OCI-LY7 (cell line): Measurements from ENCODE around the gene SLC25A45. TPM values are rescaled to one million over a fixed set of nuclear protein-coding genes. Genes with fewer than 3 reads are reported as not detected.
A peak's percentile ranks its signal among the peaks of the same experiment; 100 is the strongest.

Experiments
- BruUV-seq: library from RNA; stranded (reverse); fragments of 400-500 nt; replicated peaks from 2 replicates; lab custom pipeline; 2021; lab: Mats Ljungman, UMichigan
- CTCF ChIA-PET: fragments of 300-600 bp; sonication (Branson Sonifier 250); formaldehyde crosslinking; loops from one replicate; lab custom pipeline; 2022; ENCODE audit warnings: antibody characterized with exemption; ENCODE audit not compliant: unreplicated experiment; lab: Charles Lee
- POLR2A ChIA-PET: fragments of 300-600 bp; sonication (Branson Sonifier 250); formaldehyde crosslinking; loops from one replicate; lab custom pipeline; 2022; ENCODE audit warnings: antibody characterized with exemption; lab: Charles Lee
- DNase-seq: peaks from one replicate; pipeline ENCODE4 v3.0.0-alpha.2; 2015; ENCODE audit warnings: low spot score
- H2AFZ ChIP-seq: fragments of 200-600 bp; sonication (generic), shearing (Covaris generic); 2 replicates; pipeline ENCODE4 v1.6.1; 2014; ENCODE audit warnings: mild to moderate bottlenecking, antibody characterized with exemption, low read length, moderate library complexity
- H3K27ac ChIP-seq: fragments of 200-600 bp; sonication (generic); 2 replicates; pipeline ENCODE4 v1.5.1; 2014; ENCODE audit warnings: mixed run types, low read depth, mild to moderate bottlenecking, moderate library complexity, low read length, inconsistent platforms; ENCODE audit not compliant: poor library complexity, severe bottlenecking
- H3K36me3 ChIP-seq: fragments of 200-600 bp; sonication (generic); 2 replicates; pipeline ENCODE4 v1.6.1; 2014; ENCODE audit warnings: mild to moderate bottlenecking, antibody characterized with exemption, low read length, moderate library complexity, mixed read lengths; ENCODE audit not compliant: insufficient read depth
- H3K4me1 ChIP-seq: fragments of 200-600 bp; sonication (generic); 2 replicates; pipeline ENCODE4 v1.5.1; 2014; ENCODE audit warnings: mild to moderate bottlenecking, low read length; ENCODE audit not compliant: insufficient read depth, poor library complexity, severe bottlenecking
- H3K4me2 ChIP-seq: fragments of 200-600 bp; sonication (generic); 2 replicates; pipeline ENCODE4 v1.6.1; 2014; ENCODE audit warnings: mild to moderate bottlenecking, low read length
- H3K4me3 ChIP-seq: fragments of 200-600 bp; sonication (generic); 2 replicates; pipeline ENCODE4 v1.5.1; 2014; ENCODE audit warnings: mild to moderate bottlenecking, low read depth, low read length; ENCODE audit not compliant: poor library complexity, severe bottlenecking
- H3K79me2 ChIP-seq: fragments of 200-600 bp; sonication (generic); 2 replicates; pipeline ENCODE4 v1.6.1; 2016; ENCODE audit warnings: low read depth, mild to moderate bottlenecking, low read length, moderate library complexity, mixed read lengths; ENCODE audit not compliant: insufficient read depth
- H3K9me2 ChIP-seq: fragments of 200-600 bp; sonication (generic); 2 replicates; pipeline ENCODE4 v1.6.1; 2016; ENCODE audit warnings: mild to moderate bottlenecking, low read length, mixed read lengths; ENCODE audit not compliant: insufficient read depth
- H3K9me3 ChIP-seq: fragments of 200-600 bp; sonication (generic); 2 replicates; pipeline ENCODE4 v1.6.1; 2014; ENCODE audit warnings: mild to moderate bottlenecking, mixed run types, low read length, mixed read lengths
- H4K20me1 ChIP-seq: fragments of 200-600 bp; sonication (generic); 2 replicates; pipeline ENCODE4 v1.6.1; 2014; ENCODE audit warnings: mild to moderate bottlenecking, antibody characterized with exemption, low read length, moderate library complexity, mixed read lengths; ENCODE audit not compliant: insufficient read depth
- EZH2phosphoT487 ChIP-seq: fragments of 200-600 bp; sonication (generic); IDR thresholded peaks from 2 replicates; pipeline ENCODE4 v1.6.1; 2018; ENCODE audit warnings: low read depth, borderline replicate concordance, mild to moderate bottlenecking, mixed run types, antibody characterized with exemption, low read length, moderate library complexity, mixed read lengths
- intact Hi-C: fragments of 100-400 bp; cut with micrococcal nuclease; formaldehyde crosslinking; loops from one replicate; pipeline ENCODE4 v1.10.0; 2022; ENCODE audit not compliant: unreplicated experiment
- total RNA-seq, 2 experiments: library from RNA; depleted of rRNA in 1 of 2; stranded (reverse); fragments of >200 nt in 1 of 2; shearing (Covaris generic) in 1 of 2; gene quantifications; 2 replicates each; pipeline ENCODE4 v1.2.3, GENCODE V29; 2014 to 2022
- TF ChIP-seq, protein P1 (sequence below): fragments of 200-600 bp; sonication (generic); conservative IDR thresholded peaks from 2 replicates; pipeline ENCODE4 v1.5.1; 2014; ENCODE audit warnings: mild to moderate bottlenecking, antibody characterized with exemption, low read length, moderate library complexity, mixed read lengths

SLC25A45 gene
- total RNA-seq, 2 experiments from 2014 or later, result 7.0 to 20.7 TPM

GRCh38 chr11:65416341-65416824 is 33.9 kb upstream of the SLC25A45 start:
- POLR2A ChIA-PET, result interaction anchor here (0.7 to 11.5 kb wide), 8 partner anchors 8 to 91 kb away, joined by 3 to 237 read pairs (median 4); partner anchors contain the start of gene MALAT1
- peaks cover 30% of the 10 kb centered on the region; the same call in 1 of the 2 replicates for H3K79me2 ChIP-seq

GRCh38 chr11:65415499-65416340 is 33.3 kb upstream of the SLC25A45 start:
- no TSS peak for BruUV-seq
- intact Hi-C loops, result loop anchor here (1.0 to 5.0 kb wide), 6 partner anchors 18 to 95 kb away; partner anchors contain the start of gene SLC25A45
- no peaks in the 10 kb centered on the region for H3K9me3 ChIP-seq
- no peak for TF ChIP-seq EZH2phosphoT487
- TF ChIP-seq, protein P1, sequence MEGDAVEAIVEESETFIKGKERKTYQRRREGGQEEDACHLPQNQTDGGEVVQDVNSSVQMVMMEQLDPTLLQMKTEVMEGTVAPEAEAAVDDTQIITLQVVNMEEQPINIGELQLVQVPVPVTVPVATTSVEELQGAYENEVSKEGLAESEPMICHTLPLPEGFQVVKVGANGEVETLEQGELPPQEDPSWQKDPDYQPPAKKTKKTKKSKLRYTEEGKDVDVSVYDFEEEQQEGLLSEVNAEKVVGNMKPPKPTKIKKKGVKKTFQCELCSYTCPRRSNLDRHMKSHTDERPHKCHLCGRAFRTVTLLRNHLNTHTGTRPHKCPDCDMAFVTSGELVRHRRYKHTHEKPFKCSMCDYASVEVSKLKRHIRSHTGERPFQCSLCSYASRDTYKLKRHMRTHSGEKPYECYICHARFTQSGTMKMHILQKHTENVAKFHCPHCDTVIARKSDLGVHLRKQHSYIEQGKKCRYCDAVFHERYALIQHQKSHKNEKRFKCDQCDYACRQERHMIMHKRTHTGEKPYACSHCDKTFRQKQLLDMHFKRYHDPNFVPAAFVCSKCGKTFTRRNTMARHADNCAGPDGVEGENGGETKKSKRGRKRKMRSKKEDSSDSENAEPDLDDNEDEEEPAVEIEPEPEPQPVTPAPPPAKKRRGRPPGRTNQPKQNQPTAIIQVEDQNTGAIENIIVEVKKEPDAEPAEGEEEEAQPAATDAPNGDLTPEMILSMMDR, result no peak
- DNase-seq, result no peak
- no peaks in the 10 kb centered on the region for H3K9me2 ChIP-seq
- H3K4me3 ChIP-seq, result peak overlapping the region; percentile 73
- peak overlapping the region; percentile 18; the same call in 1 of the 2 replicates for H2AFZ ChIP-seq
- H3K27ac ChIP-seq, result no peak overlapping the region
- H3K79me2 ChIP-seq, result peaks cover 25% of the 10 kb centered on the region; the same call in 1 of the 2 replicates
- ChIA-PET POLR2A (interaction anchor here (0.7 to 11.5 kb wide), 10 partner anchors 9 to 136 kb away, joined by 3 to 237 read pairs (median 4); partner anchors contain the start of gene MALAT1), CTCF (interaction anchor here (0.6 to 1.3 kb wide), 7 partner anchors 9 to 224 kb away, joined by 3 to 5 read pairs (median 3); no protein-coding TSS in a partner anchor)
- no peaks in the 10 kb centered on the region for H4K20me1 ChIP-seq
- peaks cover 61% of the 10 kb centered on the region for H3K4me1 ChIP-seq
- peaks cover 26% of the 10 kb centered on the region for H3K36me3 ChIP-seq
- H3K4me2 ChIP-seq, result peak overlapping the region; percentile 91

More at GRCh38 chr11:65416341-65416824, 33.9 kb upstream of the SLC25A45 start:
- no peaks in the 10 kb centered on the region for H4K20me1 ChIP-seq
- TF ChIP-seq EZH2phosphoT487, result no peak
- TF ChIP-seq, protein P1, result peak; percentile 97
- H3K4me2 ChIP-seq, result peak overlapping the region; percentile 91
- no peaks in the 10 kb centered on the region for H3K9me2 ChIP-seq
- CTCF ChIA-PET, result interaction anchor here (0.7 to 1.3 kb wide), 7 partner anchors 10 to 224 kb away, joined by 3 to 5 read pairs (median 3); no protein-coding TSS in a partner anchor
- peaks cover 68% of the 10 kb centered on the region for H3K4me1 ChIP-seq
- DNase-seq, result peak; percentile 88
- peak overlapping the region; percentile 97 for H3K27ac ChIP-seq
- intact Hi-C loops, result loop anchor here (1.0 to 5.0 kb wide), 6 partner anchors 17 to 94 kb away; partner anchors contain the start of gene SLC25A45
- peak overlapping the region; percentile 18; the same call in 1 of the 2 replicates for H2AFZ ChIP-seq
- H3K4me3 ChIP-seq, result peak overlapping the region; percentile 73
- H3K9me3 ChIP-seq, result no peaks in the 10 kb centered on the region
- H3K36me3 ChIP-seq, result peaks cover 19% of the 10 kb centered on the region; the same call in 1 of the 2 replicates
- BruUV-seq, result no TSS peak
